Measurements from ENCODE around the gene DLGAP1.

DLGAP1 gene

GRCh38 chr18:4256766-4257417, 198.2 kb downstream of the DLGAP1 start:
- TF ChIP-seq CTCF (IDR thresholded peaks at IDR 0.05; ENCODE audit: poor library complexity, severe bottlenecking) = no peak
- DNase-seq (ENCODE audit: low spot score) (no peak), ATAC-seq (ENCODE audit: low read depth) (no peak)
- Histone ChIP-seq H3K27ac (ENCODE audit: poor library complexity, severe bottlenecking) (no peak overlapping the region), H3K27me3 (ENCODE audit: insufficient read depth, poor library complexity, severe bottlenecking) (no peaks in the 10 kb centered on the region), H3K4me3 (ENCODE audit: severe bottlenecking) (no peak overlapping the region), H3K36me3 (ENCODE audit: low read depth) (no peaks in the 10 kb centered on the region), H3K9me3 (ENCODE audit: severe bottlenecking) (no peaks in the 10 kb centered on the region), H3K4me1 (ENCODE audit: insufficient read depth, poor library complexity, severe bottlenecking) (no peaks in the 10 kb centered on the region)

DNA sequence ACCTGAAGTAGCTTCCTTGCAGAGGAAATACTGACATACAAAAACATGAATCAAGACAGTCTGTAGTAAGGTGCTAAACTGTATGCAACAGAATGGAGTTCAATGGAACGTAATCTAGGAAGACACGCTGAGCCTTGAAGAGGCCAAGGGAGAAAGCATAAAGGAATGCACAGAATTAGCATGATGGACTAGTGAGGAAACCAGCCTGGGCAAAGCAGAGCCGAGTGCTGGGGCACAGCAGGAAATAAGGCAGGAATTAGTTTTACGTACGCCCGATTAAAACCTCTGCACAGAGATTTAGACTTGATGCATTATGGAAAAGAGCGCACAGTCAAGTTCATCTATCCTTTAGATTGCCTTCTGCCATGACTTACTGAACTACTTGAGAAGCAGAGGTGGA, 200.3 kb downstream of the DLGAP1 start:
- ATAC-seq (ENCODE audit: low read depth) (no peak), DNase-seq (ENCODE audit: low spot score) (no peak)
- Histone ChIP-seq H3K36me3 (ENCODE audit: low read depth) (no peaks in the 10 kb centered on the region), H3K9me3 (ENCODE audit: severe bottlenecking) (no peaks in the 10 kb centered on the region), H3K4me1 (ENCODE audit: insufficient read depth, poor library complexity, severe bottlenecking) (no peaks in the 10 kb centered on the region), H3K27me3 (ENCODE audit: insufficient read depth, poor library complexity, severe bottlenecking) (no peaks in the 10 kb centered on the region), H3K27ac (ENCODE audit: poor library complexity, severe bottlenecking) (no peak overlapping the region), H3K4me3 (ENCODE audit: severe bottlenecking) (no peak overlapping the region)
- TF ChIP-seq CTCF (IDR thresholded peaks at IDR 0.05; ENCODE audit: poor library complexity, severe bottlenecking) = no peak

DNA sequence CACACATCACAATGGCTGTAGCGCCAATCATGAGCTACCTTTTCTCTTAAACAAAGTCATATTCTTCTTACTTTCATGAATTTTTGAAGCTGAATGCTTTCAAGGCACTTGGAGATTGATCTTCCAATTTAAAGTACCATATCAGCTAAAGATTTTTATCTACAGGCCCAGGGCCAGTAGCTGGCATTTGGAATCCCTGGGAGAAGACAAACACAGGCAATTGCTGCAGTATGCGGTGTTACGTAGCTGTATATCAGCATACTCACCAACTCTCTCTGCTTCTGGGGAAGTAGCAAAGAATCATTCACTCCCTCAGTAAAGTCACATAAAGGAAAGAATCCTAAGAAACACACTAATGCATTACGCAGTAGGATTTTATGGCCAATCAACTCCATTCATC, 202.3 kb downstream of the DLGAP1 start:
- no peak for TF ChIP-seq CTCF (IDR thresholded peaks at IDR 0.05; ENCODE audit: poor library complexity, severe bottlenecking)
- ATAC-seq (ENCODE audit: low read depth) (no peak), DNase-seq (ENCODE audit: low spot score) (no peak)
- no peak overlapping the region for H3K27ac ChIP-seq (ENCODE audit: poor library complexity, severe bottlenecking)
- H3K4me3 ChIP-seq (ENCODE audit: severe bottlenecking) = no peak overlapping the region
- no peaks in the 10 kb centered on the region for H3K9me3 ChIP-seq (ENCODE audit: severe bottlenecking)
- no peaks in the 10 kb centered on the region for H3K36me3 ChIP-seq (ENCODE audit: low read depth)
- no peaks in the 10 kb centered on the region for H3K4me1 ChIP-seq (ENCODE audit: insufficient read depth, poor library complexity, severe bottlenecking)
- H3K27me3 ChIP-seq (ENCODE audit: insufficient read depth, poor library complexity, severe bottlenecking) = no peaks in the 10 kb centered on the region

DNA sequence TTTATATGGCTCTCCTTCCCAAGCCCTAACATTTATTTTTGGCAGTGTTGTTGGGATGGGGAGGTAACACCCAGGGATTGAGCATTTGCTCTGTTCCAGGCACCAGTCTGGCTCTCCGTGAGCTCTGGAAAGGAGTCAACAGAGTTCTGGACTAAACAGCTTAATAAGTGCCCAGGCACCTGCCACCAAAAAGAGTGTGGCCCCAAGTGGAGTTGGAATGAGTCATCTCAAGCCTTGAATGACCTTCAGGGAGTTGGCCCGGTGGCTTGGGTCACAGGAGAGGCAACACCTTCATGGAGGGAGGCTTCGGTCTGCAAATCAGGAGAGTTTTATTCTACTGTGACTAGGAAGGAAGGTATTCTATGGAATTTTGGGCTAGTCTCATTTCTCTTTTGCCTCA, 203.2 kb downstream of the DLGAP1 start:
- TF ChIP-seq CTCF (IDR thresholded peaks at IDR 0.05; ENCODE audit: poor library complexity, severe bottlenecking) = no peak
- no peak for DNase-seq (ENCODE audit: low spot score)
- no peaks in the 10 kb centered on the region for H3K27me3 ChIP-seq (ENCODE audit: insufficient read depth, poor library complexity, severe bottlenecking)
- no peaks in the 10 kb centered on the region for H3K36me3 ChIP-seq (ENCODE audit: low read depth)
- ATAC-seq (ENCODE audit: low read depth) = no peak
- H3K4me1 ChIP-seq (ENCODE audit: insufficient read depth, poor library complexity, severe bottlenecking) = no peaks in the 10 kb centered on the region
- H3K9me3 ChIP-seq (ENCODE audit: severe bottlenecking) = no peaks in the 10 kb centered on the region
- no peak overlapping the region for H3K27ac ChIP-seq (ENCODE audit: poor library complexity, severe bottlenecking)
- no peak overlapping the region for H3K4me3 ChIP-seq (ENCODE audit: severe bottlenecking)

DNA sequence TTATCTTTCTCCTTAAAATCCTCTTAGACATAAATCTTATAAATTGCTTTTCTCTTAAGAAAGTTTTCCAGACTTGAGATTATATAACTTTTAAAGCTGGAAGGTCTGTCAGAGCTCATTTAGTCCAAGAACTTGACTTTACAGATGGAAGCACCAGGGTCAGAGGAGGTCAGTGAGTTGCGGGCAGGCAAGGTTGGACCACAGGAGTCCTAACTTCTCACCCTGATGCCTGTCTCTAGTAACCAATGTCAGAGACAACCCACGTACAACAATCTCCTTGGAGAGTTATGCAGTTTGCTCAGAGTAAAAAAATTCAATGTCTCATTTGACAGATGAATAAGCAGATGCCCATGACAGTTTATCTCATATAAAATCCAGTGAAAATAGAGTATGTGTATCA, 203.9 kb downstream of the DLGAP1 start:
- Histone ChIP-seq H3K27me3 (ENCODE audit: insufficient read depth, poor library complexity, severe bottlenecking) (no peaks in the 10 kb centered on the region), H3K4me3 (ENCODE audit: severe bottlenecking) (no peak overlapping the region), H3K36me3 (ENCODE audit: low read depth) (no peaks in the 10 kb centered on the region), H3K27ac (ENCODE audit: poor library complexity, severe bottlenecking) (no peak overlapping the region), H3K9me3 (ENCODE audit: severe bottlenecking) (no peaks in the 10 kb centered on the region), H3K4me1 (ENCODE audit: insufficient read depth, poor library complexity, severe bottlenecking) (no peaks in the 10 kb centered on the region)
- ATAC-seq (ENCODE audit: low read depth) (no peak), DNase-seq (ENCODE audit: low spot score) (no peak)
- TF ChIP-seq CTCF (IDR thresholded peaks at IDR 0.05; ENCODE audit: poor library complexity, severe bottlenecking) = no peak

Data from RWPE2 (cell line).